HG03060 (cell line): ENCODE data around the gene MAU2.

Experiments
- ATAC-seq: cut with Tn5 transposase; IDR thresholded peaks from one replicate; pipeline ENCODE4 v1.9.1; 2021; ENCODE audit warnings: low read depth, moderate number of reproducible peaks; ENCODE audit not compliant: unreplicated experiment

Gene MAU2, protein sequence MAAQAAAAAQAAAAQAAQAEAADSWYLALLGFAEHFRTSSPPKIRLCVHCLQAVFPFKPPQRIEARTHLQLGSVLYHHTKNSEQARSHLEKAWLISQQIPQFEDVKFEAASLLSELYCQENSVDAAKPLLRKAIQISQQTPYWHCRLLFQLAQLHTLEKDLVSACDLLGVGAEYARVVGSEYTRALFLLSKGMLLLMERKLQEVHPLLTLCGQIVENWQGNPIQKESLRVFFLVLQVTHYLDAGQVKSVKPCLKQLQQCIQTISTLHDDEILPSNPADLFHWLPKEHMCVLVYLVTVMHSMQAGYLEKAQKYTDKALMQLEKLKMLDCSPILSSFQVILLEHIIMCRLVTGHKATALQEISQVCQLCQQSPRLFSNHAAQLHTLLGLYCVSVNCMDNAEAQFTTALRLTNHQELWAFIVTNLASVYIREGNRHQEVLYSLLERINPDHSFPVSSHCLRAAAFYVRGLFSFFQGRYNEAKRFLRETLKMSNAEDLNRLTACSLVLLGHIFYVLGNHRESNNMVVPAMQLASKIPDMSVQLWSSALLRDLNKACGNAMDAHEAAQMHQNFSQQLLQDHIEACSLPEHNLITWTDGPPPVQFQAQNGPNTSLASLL

DNA sequence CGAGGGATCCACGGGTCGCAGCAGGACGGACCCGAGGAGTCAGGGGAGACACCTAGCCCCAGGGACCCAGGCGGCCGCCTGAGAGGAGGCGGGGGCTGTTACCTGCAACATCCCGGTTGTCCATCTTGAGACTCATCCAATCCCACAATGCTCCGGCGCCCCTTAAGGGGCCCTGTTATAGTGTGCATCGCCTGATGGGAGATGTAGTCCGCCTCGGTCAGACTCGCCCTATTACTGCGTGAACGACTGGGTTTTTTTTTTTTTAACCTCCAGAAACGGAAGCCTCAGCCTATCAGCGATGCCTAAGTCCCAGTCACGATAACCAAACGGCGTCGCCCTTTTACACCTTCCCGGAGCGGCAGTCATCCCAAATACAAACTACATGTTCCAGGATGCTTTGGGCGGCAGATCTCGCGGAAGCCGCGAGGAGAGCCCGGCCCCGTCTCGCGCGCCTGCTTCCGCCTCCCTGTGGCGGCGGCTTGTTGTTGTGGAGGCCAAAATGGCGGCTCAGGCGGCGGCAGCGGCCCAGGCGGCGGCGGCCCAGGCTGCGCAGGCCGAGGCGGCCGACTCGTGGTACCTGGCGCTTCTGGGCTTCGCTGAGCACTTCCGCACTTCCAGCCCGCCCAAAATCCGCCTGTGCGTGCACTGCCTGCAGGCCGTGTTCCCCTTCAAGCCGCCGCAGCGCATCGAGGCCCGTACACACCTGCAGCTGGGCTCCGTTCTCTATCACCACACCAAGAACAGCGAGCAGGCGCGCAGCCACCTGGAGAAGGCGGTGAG, at the start of gene MAU2, which contains the start of gene SUGP1:
TSS of gene MAU2 (plus strand) at position 469 of the 780 bp plus-strand sequence. CDS start at position 500, 31 bp downstream.
TSS of gene SUGP1 (minus strand) at position 149 of the 780 bp plus-strand sequence. CDS start at position 136, 13 bp downstream.
- peak; percentile 81 for ATAC-seq

DNA sequence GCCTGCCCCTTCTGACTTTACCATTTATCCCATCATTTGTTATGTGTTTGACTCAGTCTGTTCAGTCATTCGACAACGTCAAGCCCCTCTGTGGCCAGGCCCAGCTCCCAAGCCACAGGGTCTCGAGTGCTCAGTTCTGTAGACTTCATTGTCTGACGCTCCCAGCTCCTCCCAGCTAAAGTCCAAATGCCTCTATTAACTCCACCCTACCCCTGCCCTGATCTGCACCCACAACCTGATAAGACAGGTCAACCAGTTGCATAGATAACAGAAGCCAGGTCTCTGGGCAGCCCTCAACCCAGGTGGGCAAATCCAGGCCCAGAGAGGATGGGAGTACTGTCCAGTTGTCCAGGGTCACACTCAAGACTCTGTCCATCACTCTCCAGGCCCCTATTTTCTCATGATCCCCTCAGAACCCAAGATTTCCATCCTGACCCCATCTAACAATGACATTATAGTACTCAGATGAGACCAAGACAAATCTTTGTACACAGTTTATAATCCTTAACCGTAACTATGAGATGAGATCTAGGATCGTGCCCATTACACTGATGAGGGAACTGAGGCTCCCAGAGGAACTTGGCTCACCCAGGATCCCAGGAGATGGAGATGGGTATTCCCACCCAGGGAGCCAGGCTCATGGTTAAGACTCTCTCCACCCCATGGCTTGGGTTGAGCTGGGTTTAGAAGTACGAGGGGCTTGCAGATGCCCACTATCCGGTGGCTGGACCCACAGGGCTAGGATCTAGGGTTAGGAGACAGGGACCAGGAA, 48.6 kb upstream of the MAU2 start:
- ATAC-seq: no peak

DNA sequence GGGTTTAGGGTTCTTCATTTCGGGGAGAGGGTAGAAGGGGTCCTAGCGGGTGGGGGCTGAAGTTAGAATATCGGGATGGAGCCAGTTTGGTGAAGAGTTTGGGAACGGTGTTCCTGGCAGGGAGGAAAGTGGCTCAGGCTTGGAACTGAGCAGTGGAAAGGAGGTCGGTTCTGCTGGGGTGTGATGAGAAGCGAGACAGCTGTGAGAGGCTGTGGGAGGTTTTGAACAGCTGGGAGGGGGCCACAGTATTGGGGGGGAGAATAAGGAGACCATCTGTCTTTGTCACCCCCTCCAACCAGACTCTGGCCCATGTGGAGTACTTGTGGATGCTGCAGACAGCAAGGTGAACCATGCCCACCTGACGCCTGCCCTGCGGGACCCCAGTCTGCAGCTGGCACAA, 46.5 kb upstream of the MAU2 start:
- no peak for ATAC-seq

DNA sequence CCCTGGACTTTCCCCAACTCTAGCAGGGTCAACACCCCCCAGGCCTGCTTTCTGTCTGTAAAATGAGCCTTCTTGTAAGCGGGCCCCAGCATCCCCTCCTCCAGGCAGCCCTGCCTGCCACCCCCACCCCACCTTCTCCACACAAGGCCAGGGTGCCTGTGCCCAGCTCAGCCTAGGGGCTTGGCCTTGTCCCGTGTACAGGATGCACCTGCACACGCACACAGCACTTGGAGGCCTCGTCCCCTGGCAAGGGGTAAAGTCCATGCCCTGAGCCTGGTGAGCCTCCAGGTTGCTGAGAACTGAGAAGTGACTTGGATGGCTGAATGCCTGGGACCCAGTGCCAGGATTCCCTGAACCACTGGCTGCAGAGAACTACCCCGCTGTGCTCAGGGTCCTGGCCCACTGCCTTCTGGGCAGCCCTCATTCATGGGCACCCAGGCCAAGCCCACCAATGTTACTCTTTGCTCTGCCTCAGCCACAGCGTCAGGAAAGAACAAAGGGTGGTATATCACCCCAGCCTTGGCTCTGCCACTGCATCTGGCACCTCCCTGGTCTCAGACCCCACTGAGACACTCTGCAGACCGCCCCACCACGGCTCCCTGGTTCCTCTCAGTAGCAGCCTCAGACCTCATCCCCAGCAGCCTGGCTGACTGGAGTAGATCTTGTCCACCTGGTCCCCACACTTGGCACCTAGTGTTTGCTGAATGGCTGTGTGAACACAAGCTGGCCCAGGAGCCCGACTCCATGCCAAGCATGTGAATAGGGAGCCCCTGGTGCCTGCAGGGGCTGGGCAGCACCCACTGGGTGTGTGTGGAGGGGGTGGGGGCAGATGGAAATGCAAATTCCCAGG, 45.7 kb upstream of the MAU2 start:
- ATAC-seq: no peak

DNA sequence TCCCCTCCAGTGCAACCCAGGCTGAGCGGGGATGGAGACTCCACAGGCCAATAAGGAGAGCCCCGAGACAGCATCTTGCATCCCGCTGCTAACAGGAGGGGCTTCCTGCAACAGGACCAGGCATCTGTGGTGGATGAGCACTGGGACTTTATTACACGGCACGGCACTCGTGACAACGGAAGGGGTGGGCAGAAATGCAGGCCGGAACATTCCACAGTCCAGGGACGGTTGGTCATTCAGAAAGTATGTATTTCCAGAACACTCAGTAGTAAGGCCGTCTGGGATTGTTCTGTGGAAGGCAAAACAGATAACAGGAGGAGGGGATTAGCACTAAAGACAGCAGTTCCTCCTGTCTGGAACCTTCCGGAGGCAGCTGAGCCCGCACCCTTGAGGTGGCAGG, 44.2 kb upstream of the MAU2 start:
- no peak for ATAC-seq

DNA sequence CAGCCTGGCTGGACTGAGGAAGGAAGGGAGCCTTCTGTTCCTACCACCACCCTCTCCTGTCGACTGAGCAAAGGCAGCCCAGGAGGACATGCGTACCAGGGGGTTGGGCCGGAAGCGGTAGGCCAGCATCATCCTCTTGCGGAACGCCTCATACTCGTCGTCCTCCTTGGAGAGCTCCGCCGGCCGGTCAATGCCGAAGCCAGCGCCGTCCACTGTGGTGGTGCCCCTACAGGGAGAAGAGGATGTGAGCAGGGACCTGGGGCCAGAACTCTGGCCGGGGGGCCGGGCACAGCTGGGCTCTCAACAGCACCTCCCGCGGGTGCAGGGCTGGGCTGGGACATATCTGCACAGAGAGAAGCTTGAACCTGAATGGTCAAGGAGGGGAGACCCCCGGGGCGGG, 43.8 kb upstream of the MAU2 start:
- no peak for ATAC-seq

DNA sequence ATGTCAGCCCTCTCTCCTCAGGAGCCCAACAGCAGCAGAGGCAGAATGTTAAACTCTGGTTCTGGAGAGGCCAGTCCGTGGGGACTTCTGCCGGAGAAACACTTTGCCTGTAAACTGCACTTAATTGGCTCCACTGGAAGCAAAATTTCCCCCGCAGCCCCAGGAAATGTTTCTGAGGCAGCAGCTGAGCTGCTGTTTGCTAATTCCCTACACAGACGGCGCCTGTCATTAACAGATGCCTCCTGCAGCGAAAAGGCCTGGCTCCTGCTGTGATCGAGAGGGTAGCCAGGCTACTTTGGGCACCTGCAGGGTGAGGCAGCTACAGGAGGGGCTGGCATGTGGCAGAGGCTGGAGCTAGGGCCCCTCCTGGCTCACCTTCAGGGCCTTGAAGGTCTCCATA, 42.3 kb upstream of the MAU2 start:
- ATAC-seq: no peak

DNA sequence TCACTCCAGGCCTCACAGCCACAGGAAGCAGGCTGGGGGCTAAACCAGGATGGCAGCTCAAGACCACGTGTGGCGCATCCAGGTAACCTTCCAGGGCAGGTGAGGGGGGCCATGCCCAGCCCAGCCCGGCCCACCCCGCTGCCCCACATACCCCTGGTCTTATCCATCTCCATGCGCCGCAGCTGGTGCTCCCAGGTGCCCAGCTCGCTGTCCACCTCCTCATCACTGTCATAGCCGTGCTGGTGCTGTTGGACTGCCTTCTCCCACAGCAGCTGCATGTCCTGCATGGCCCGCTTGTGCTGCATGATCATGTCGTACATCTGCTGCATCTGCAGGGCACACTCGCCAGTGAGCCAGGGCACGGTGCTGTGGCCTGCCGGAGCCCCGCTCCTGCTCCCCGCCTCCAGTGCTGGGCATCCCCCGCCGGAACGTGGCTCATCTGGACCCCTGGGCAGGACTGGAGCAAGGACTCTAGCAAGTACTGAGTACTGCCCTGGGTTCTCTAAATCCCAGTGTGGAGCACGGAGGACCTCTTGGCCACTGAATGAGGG, 41.5 kb upstream of the MAU2 start:
- no peak for ATAC-seq

DNA sequence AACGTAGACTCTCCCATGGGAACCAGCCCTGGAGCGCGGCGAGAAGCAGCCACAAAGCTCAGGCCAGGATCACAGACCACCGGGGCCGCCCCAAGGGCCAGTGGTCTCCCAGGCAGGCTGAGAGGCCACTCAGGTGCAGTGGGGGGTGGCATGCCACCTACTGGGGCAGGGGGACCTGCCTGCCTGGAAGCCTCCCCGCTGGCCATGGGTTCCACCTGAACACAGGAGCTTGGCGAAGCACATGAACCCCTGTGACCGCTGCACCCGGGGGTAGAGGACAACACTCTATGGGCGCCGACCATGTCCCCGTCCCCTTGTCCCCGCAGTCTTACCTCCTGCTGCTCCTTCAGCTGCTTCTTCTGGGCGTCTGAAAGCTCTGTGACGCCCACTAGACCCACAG, 40.8 kb upstream of the MAU2 start:
- no peak for ATAC-seq

DNA sequence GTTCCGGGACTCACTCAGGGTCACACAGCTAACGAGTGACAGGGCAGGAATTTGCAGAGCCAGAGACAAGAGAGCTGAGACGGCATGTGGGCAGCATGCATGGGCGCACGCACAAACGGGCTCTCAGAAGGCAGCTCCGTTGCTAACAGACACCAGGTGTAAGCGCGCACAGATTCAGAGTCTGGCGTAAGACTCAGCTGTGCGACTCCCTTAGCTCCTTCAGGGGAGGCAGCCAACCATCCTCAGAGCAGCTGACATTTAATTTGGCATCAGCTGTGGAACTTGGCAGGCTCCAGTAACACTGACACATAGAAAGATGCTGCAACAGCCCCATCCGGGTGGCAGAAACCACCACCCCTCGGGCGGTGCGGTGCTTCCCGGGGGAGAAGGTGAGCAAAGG, 40.1 kb upstream of the MAU2 start:
- no peak for ATAC-seq

DNA sequence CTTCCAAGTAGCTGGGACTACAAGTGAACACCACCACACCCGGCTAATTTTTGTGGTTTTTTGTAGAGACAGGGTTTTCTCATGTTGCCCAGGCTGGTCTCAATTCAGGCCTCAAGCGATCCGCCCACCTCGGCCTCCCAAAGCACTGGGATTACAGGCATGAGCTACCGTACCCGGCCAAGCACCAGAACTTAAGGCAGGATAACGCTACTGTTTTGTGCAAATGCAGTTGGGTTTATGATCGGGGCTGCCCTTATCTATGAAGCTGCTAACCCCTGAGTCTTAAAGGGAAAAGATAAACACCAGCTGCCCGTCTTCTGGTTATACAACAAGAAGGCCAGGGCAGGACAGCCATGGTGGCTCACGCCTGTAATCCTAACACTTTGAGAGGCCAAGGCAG, 34.9 kb upstream of the MAU2 start:
- ATAC-seq: no peak

DNA sequence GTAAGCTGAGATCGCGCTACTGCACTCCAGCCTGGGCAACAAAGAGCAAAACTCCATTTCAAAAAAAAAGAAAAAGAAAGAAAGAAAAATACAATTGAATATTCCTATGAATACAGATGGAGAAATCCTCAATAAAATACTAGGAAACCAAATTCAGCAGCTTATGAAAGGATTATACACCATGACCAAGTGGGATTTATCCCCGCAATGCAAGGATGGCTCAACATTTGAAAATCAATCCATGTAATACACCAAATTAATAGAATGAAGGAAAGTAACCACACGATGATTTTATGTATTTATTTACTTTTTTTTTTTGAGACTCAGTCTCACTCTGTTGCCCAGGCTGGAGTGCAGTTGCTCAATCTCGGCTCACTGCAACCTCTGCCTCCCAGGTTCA, 28.0 kb upstream of the MAU2 start:
- ATAC-seq: no peak

DNA sequence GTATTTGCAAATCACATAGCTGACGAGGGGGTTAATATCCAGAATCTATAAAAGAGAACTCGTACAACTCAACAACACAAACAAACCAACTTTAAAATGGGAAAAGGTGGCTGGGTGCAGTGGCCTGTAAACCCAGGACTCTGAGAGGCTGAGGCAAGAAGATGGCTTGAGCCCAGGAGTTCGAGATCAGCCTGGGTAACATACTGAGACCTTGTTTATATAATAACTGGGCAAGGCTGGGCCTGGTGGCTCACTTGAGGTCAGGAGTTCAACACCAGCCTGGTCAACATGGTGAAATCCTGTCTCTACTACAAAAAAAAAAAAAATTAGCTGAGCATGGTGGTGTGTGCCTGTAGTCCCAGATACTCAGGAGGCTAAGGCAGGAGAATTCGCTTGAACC, 25.7 kb upstream of the MAU2 start:
- no peak for ATAC-seq

DNA sequence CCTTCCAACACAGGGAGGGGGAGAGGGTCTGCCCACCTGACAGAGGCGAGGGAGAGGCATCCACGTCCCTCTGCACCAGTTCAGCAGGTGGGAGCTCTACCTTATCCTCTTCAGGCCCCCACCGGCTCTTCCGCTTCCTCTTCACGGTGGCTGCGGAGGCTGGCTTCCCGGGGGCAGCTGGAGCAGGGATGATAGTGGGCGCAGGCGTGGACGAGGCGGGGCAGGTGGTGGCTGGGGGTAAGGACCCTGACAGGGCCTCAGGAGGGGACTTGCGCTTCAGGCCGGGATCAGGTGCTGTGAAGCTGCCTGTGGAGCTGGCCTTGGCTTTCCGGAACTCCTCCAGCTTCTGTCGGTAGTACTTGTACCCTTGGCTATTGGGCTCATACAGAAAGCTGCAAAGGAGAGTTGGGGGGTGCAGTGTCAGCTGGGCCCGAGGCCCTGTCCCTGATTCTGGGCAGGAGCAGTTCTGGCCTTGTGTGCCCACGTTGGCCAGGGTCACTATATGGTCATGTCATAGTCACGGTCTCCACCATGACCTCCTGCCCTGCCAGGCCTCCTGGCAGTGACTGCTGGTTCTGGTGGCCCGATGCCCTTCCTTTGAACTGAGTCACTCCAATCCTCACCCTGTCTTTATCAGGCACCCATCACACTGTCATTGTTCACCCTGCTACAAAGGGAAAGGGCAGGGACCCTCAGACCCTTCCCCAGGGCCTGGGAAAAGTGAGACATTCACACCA, 23.5 kb upstream of the MAU2 start:
- ATAC-seq: no peak

DNA sequence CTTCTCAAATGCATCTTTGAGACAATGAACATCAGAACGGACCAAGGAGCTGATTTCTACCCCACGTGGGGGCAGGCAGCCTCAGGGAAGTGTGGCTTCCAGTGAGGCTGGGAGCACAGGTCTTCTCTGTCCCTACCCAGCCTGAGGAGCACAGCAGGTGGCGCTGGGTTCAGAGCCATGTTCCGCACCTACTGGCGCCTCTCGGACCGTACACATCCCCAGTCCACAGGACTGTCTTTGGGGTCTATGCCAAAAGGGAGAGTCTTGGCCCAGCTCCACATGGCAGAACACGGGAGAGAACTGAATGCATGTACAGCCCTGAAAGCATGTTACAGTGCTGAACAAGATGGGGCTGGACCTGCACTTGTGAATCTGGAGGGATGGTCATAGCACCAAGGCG, 22.9 kb upstream of the MAU2 start:
- ATAC-seq: no peak

DNA sequence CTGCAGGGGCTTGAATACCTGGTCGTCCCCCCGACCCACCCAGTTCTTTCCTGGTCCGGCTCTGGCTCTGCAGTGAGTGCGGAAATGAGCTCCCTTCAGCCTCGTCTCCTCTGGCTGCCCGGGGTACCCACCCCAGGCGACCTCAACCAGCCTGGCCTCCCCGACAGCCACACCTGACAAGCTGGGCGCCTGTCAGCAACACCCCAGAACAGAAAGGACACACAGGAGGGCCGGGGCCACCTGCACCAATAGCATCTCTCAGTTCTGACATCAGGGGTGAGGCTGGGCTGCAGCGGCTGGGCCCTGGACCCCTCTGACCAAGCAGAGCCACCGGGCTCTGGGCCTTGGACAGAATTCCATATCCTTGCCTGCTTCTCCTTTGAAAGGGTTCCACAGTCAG, 20.0 kb upstream of the MAU2 start:
- ATAC-seq: no peak

DNA sequence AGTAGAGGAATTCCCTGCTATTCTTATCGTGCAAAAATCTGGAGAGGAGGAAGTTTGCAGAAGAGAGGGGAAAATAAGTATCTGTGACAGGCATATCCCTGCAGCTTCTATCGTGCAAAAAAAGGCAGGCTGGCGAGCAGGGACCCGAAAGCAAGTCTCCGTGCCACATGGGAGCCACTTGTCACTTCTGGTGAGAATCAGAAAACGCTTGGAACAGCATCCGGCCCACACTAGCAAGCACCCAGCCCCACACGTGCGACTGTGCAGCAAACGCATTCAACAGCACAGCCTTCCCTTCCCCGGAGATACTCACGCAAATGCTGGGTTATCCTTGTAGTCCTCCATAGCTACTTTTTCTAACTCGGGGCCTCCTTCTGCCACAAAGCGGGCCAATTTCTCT, 17.2 kb upstream of the MAU2 start:
- no peak for ATAC-seq

DNA sequence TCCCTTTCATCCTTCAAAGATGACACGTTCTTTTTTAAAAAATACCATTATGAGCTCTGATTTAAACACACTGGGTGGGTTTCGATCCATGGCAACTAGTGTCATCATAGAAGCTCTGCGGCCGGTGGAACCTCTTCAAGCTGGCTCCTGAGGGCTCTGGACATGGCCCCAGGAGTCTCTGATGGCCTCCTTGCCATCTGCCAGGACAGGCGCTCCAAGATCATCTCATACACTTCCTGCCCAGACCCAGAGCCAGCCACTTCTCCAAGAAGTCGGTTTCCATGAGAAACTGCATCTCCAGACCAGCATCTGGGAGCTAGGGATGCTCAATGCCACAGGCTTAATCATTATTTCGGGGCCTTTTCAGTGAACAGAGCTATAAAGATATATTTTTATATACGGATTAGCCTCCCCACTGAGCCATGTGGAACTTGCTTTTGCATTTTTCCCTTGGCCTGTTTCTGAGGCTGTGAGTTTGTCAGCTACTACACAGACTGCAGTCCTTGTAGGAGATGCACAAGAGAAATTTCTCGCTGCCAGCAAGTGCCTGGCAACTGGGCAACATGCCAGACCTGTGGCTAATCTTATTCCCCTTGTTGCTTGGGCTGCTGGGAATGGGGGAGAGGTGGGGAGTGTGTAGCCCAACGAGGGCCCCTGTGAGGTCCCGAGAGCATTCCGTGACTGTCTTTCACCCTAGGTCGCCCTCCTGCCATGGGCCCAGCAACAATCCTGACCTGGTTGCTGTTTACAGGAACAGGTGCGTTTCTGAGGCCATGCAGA, 16.3 kb upstream of the MAU2 start:
- no peak for ATAC-seq
